ENCODE data around the gene PRH2.

The PRH2 gene

DNA sequence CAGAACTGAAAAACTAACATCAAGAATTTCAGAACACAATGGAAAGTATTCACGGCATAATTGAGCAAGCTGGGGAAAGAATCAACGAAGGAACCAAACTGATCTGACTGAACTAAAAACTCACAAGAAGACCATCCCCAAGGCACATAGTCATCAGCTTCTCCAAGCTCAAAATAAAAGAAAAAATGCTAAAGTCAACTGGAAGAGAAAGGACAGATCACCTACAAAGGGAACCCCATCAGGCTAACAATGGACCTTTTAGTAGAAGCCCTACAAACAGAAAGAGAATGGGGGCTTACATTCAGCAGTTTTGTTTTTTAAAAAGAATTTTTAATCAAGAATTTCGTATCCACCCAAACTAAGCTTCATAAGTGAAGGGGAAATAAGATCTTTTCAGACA is 45.9 kb downstream of the PRH2 start:
- H3K4me2 ChIP-seq: no peak overlapping the region
- H3K27ac ChIP-seq: no peak overlapping the region
- no peak overlapping the region for H3K9ac ChIP-seq
- H4K20me1 ChIP-seq (ENCODE audit: insufficient read depth): no peaks in the 10 kb centered on the region
- H3K79me2 ChIP-seq (ENCODE audit: insufficient read depth, low read depth): no peaks in the 10 kb centered on the region
- H3K4me3 ChIP-seq (IDR thresholded peaks at IDR 0.05; ENCODE audit: insufficient read depth, low read depth, low read length): no peak overlapping the region
- TF ChIP-seq, protein P1, sequence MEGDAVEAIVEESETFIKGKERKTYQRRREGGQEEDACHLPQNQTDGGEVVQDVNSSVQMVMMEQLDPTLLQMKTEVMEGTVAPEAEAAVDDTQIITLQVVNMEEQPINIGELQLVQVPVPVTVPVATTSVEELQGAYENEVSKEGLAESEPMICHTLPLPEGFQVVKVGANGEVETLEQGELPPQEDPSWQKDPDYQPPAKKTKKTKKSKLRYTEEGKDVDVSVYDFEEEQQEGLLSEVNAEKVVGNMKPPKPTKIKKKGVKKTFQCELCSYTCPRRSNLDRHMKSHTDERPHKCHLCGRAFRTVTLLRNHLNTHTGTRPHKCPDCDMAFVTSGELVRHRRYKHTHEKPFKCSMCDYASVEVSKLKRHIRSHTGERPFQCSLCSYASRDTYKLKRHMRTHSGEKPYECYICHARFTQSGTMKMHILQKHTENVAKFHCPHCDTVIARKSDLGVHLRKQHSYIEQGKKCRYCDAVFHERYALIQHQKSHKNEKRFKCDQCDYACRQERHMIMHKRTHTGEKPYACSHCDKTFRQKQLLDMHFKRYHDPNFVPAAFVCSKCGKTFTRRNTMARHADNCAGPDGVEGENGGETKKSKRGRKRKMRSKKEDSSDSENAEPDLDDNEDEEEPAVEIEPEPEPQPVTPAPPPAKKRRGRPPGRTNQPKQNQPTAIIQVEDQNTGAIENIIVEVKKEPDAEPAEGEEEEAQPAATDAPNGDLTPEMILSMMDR (conservative IDR thresholded peaks at IDR 0.05; ENCODE audit: low read depth, low read length): no peak
- H2AFZ ChIP-seq (ENCODE audit: low read depth): no peak overlapping the region
- no peaks in the 10 kb centered on the region for H3K27me3 ChIP-seq (ENCODE audit: insufficient read depth, low read depth)
- H3K36me3 ChIP-seq (ENCODE audit: insufficient read depth): no peaks in the 10 kb centered on the region
- no peaks in the 10 kb centered on the region for H3K4me1 ChIP-seq (ENCODE audit: low read depth, poor library complexity, severe bottlenecking)

- H3K79me2 ChIP-seq (ENCODE audit: insufficient read depth, low read depth): no peaks in the 10 kb centered on the region
Observed at GRCh38 chr12:10982244-10982643, 53.2 kb downstream of the PRH2 start.

More at GRCh38 chr12:10982244-10982643, 53.2 kb downstream of the PRH2 start:
- no peak overlapping the region for H3K9ac ChIP-seq
- H3K4me2 ChIP-seq: no peak overlapping the region
- no peaks in the 10 kb centered on the region for H4K20me1 ChIP-seq (ENCODE audit: insufficient read depth)
- no peak overlapping the region for H3K4me3 ChIP-seq (IDR thresholded peaks at IDR 0.05; ENCODE audit: insufficient read depth, low read depth, low read length)
- no peak overlapping the region for H2AFZ ChIP-seq (ENCODE audit: low read depth)
- no peak overlapping the region for H3K27ac ChIP-seq
- H3K4me1 ChIP-seq (ENCODE audit: low read depth, poor library complexity, severe bottlenecking): no peaks in the 10 kb centered on the region
- TF ChIP-seq, protein P1 (conservative IDR thresholded peaks at IDR 0.05; ENCODE audit: low read depth, low read length): no peak
- no peaks in the 10 kb centered on the region for H3K36me3 ChIP-seq (ENCODE audit: insufficient read depth)
- no peaks in the 10 kb centered on the region for H3K27me3 ChIP-seq (ENCODE audit: insufficient read depth, low read depth)
